H1 (cell line): ENCODE measurements around the gene SLC12A4. TPM values are rescaled to one million over a fixed set of nuclear protein-coding genes. Genes with fewer than 3 reads are reported as not detected.
A peak's percentile ranks its signal among the peaks of the same experiment; 100 is the strongest.

ENCODE experiments used
- CEBPB ChIP-seq: IDR thresholded peaks from 2 replicates; pipeline ENCODE4 v1.6.1; 2012; ENCODE audit warnings: low read depth, low read length
- CHD7 ChIP-seq: fragments of 300-600 bp; sonication (generic); IDR thresholded peaks from 2 replicates; pipeline ENCODE4 v1.7.1; 2012; ENCODE audit warnings: low read length, moderate library complexity, mild to moderate bottlenecking, inconsistent platforms; ENCODE audit not compliant: insufficient replicate concordance
- EZH2 ChIP-seq: fragments of 200-600 bp; sonication (generic); IDR thresholded peaks from 2 replicates; pipeline ENCODE4 v1.7.1; 2012; ENCODE audit warnings: low read depth, mild to moderate bottlenecking, moderate library complexity, low read length, inconsistent platforms; ENCODE audit not compliant: severe bottlenecking
- GABPA ChIP-seq: IDR thresholded peaks from 2 replicates; pipeline ENCODE4 v1.6.1; 2011; ENCODE audit warnings: mild to moderate bottlenecking, low read length, moderate library complexity, borderline replicate concordance; ENCODE audit not compliant: insufficient read depth
- HDAC6 ChIP-seq: IDR thresholded peaks from one replicate; pipeline ENCODE4 v1.7.1; 2012; ENCODE audit warnings: low read depth, mild to moderate bottlenecking, inconsistent platforms, low read length, moderate library complexity
- RFX5 ChIP-seq: IDR thresholded peaks from 2 replicates; pipeline ENCODE4 v1.6.1; 2011; ENCODE audit warnings: low read depth, low read length, improper control_type of control experiment, borderline replicate concordance
- TCF12 ChIP-seq: IDR thresholded peaks from 2 replicates; pipeline ENCODE4 v1.6.1; 2011; ENCODE audit warnings: low read depth, mild to moderate bottlenecking, low read length
- polyA plus RNA-seq, 7 experiments: library from polyadenylated mRNA; depleted of rRNA in 3 of 7; stranded (reverse) in 5 of 7; unstranded in 2 of 7; fragments of >200 nt in 5 of 7; fragments of 200-250 nt in 2 of 7; gene quantifications; 1 replicate in 5 of 7; 2 replicates in 1 of 7; 4 replicates in 1 of 7; pipeline versions ENCODE4 v1.2.1 to v1.2.3, GENCODE V29; 2011 to 2013; ENCODE audit warnings: missing spikeins in 2 of 7, mixed read lengths in 2 of 7
- total RNA-seq: library from RNA; stranded (reverse); fragmentation: NEBNext Ultra II Directional; extraction: Animal tissue kit (Norgen Biotek cat#: 25700); gene quantifications from 2 replicates; pipeline ENCODE4 v1.2.1, GENCODE V29; 2021

The SLC12A4 gene
- total and polyA plus RNA-seq, 2 of the 8 experiments (the other 6 are each of a cell fraction or from before 2014, with no cell fraction given) = 41.3 to 49.3 TPM

- TF ChIP-seq GABPA (peak; percentile 83), EZH2 (no peak), HDAC6 (no peak), RFX5 (no peak), TCF12 (no peak), CEBPB (no peak), CHD7 (no peak)
- TF ChIP-seq, all 59 proteins: peak for 20
Observed at GRCh38 chr16:67935402-67936123, 32.9 kb downstream of the SLC12A4 start (continued).
